ENCODE measurements around the gene TRIP11.

- TF ChIP-seq EZH2 (IDR thresholded peaks at IDR 0.05; ENCODE audit: borderline replicate concordance) (no peak), CTCF (IDR thresholded peaks at IDR 0.05; ENCODE audit: poor library complexity) (no peak)
These were observed 25.8 kb downstream of the TRIP11 start for GRCh38 chr14:92014040-92014439.

Measured in hepatocyte (in vitro differentiated cells).